ENCODE data around the gene LRRC49. TPM values are rescaled to one million over a fixed set of nuclear protein-coding genes. Genes with fewer than 3 reads are reported as not detected.

The LRRC49 gene
- total and polyA plus RNA-seq, 10 of the 15 experiments (the other 5 are each of a cell fraction or from before 2014, with no cell fraction given): 1.4 to 3.7 (median 2.9) TPM

DNA sequence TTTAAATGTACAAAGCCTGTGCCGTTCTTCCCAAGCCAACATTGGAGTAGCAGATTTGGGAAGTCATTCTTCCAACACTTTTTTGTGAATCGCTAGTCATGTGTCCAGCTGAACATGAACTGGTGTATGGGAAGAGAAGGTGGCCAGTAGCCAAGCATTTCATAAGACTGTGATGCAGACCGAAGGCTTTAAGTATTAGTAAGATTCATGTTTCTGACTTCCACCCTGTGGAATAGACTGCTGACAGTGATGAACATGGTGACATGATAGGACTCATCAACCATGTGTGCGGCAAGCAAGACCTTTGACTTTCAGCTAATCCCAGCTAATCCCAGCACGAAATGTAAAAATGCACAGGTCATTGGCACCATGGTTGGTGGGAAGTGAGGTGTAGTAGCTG lies 174.4 kb downstream of the LRRC49 start:
- no peaks in the 10 kb centered on the region for H3K9me3 ChIP-seq (replicated peaks; ENCODE audit: control insufficient read depth, insufficient read depth, low read length)
- no peak overlapping the region for H2AFZ ChIP-seq (ENCODE audit: control insufficient read depth, low read depth, low read length)
- BruUV-seq (replicated peaks): no TSS peak
- H3K27me3 ChIP-seq (replicated peaks in 1 of 2; ENCODE audit: control insufficient read depth in 2 of 2, insufficient read depth in 2 of 2, low read length in 1 of 2): no peaks in the 10 kb centered on the region
- H3K36me3 ChIP-seq (ENCODE audit: control insufficient read depth in 2 of 2, insufficient read depth in 2 of 2, low read length in 1 of 2): no peaks in the 10 kb centered on the region
- intact Hi-C loops (cut with micrococcal nuclease; ENCODE audit: unreplicated experiment): no loop called here
- H3K27ac ChIP-seq (ENCODE audit: control insufficient read depth, insufficient read depth): no peak overlapping the region
- H3K4me1 ChIP-seq (ENCODE audit: control insufficient read depth, insufficient read depth, low read length): no peaks in the 10 kb centered on the region
- no peaks in the 10 kb centered on the region for H4K20me1 ChIP-seq (ENCODE audit: control insufficient read depth, insufficient read depth)
- FAIRE-seq (no peak), DNase-seq (ENCODE audit: low read depth, low spot score) (no peak), ATAC-seq (no peak)
- H3K4me3 ChIP-seq: no peak overlapping the region
- ChIA-PET CTCF (no interaction called here), POLR2A (interaction anchor here (0.6 kb wide), 1 partner anchor 804 kb away, joined by 3 read pairs; no protein-coding TSS in a partner anchor), SMC1A (ENCODE audit: uncharacterized antibody, unreplicated experiment) (no interaction called here), RAD21 (ENCODE audit: unreplicated experiment) (no interaction called here)
- 40% methylated on average over 5 of the region's 5 CpGs for WGBS (ENCODE audit: insufficient coverage, insufficient replicate concordance, low lambda C conversion rate, missing lambda C conversion rate)
- H3K79me2 ChIP-seq (ENCODE audit: control insufficient read depth, insufficient read depth, low read length): no peaks in the 10 kb centered on the region
- no peak overlapping the region for H3K4me2 ChIP-seq (ENCODE audit: control insufficient read depth, insufficient read depth)
- TF ChIP-seq SRF (IDR thresholded peaks at IDR 0.05; ENCODE audit: low read depth in 2 of 2, low read length in 2 of 2): no peak
- TF ChIP-seq ESRRA (IDR thresholded peaks at IDR 0.05; ENCODE audit: low read length): no peak
- no peak for TF ChIP-seq RUNX3 (IDR thresholded peaks at IDR 0.05; ENCODE audit: low read length)
- no peak for TF ChIP-seq JUNB (IDR thresholded peaks at IDR 0.05)
- no peak overlapping the region for H3K9ac ChIP-seq (ENCODE audit: control insufficient read depth, insufficient read depth, low read length)
- in situ Hi-C loops (cut with MboI): no loop called here

DNA sequence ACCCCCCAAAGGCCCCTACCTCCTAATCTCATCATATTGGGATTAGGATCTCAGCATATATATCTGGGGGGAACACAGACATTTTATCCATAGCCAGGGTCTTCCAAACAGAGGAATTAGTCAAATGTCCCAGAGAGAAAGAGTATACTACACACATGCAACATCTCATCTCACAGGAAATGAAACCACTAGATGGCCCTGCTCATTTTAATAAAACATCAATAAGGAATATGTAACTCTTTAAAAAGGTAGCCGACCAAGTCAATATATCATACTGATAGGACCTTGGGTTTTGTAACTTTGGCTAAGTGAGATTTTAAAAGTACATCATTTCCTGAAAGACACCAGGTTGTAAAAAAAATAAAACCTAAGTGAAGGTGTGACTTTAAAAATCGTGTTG lies 177.1 kb downstream of the LRRC49 start:
- FAIRE-seq: no peak
- in situ Hi-C loops (cut with MboI): no loop called here
- TF ChIP-seq SMC3 (IDR thresholded peaks at IDR 0.05; ENCODE audit: borderline replicate concordance, low read length) (no peak), WRNIP1 (IDR thresholded peaks at IDR 0.05; ENCODE audit: borderline replicate concordance, low read depth, low read length) (no peak), GATAD2B (conservative IDR thresholded peaks at IDR 0.05; ENCODE audit: low read depth) (no peak), CBFB (IDR thresholded peaks at IDR 0.05; ENCODE audit: low read depth) (no peak), ETV6 (conservative IDR thresholded peaks at IDR 0.05 in 1 of 2, IDR thresholded peaks at IDR 0.05 in 1 of 2; ENCODE audit: borderline replicate concordance in 1 of 2, low read depth in 1 of 2) (no peak), HCFC1 (IDR thresholded peaks at IDR 0.05; ENCODE audit: low read length) (no peak), MEF2A (IDR thresholded peaks at IDR 0.05; ENCODE audit: insufficient read depth, low read depth, low read length) (no peak), STAT1 (conservative IDR thresholded peaks at IDR 0.05) (no peak), JUND (IDR thresholded peaks at IDR 0.05; ENCODE audit: low read depth, low read length) (no peak)
- TF ChIP-seq, protein P1, sequence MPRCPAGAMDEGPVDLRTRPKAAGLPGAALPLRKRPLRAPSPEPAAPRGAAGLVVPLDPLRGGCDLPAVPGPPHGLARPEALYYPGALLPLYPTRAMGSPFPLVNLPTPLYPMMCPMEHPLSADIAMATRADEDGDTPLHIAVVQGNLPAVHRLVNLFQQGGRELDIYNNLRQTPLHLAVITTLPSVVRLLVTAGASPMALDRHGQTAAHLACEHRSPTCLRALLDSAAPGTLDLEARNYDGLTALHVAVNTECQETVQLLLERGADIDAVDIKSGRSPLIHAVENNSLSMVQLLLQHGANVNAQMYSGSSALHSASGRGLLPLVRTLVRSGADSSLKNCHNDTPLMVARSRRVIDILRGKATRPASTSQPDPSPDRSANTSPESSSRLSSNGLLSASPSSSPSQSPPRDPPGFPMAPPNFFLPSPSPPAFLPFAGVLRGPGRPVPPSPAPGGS (IDR thresholded peaks at IDR 0.05; ENCODE audit: borderline replicate concordance, insufficient read depth, low read depth, low read length, poor library complexity, severe bottlenecking): no peak
- TF ChIP-seq, protein P2, sequence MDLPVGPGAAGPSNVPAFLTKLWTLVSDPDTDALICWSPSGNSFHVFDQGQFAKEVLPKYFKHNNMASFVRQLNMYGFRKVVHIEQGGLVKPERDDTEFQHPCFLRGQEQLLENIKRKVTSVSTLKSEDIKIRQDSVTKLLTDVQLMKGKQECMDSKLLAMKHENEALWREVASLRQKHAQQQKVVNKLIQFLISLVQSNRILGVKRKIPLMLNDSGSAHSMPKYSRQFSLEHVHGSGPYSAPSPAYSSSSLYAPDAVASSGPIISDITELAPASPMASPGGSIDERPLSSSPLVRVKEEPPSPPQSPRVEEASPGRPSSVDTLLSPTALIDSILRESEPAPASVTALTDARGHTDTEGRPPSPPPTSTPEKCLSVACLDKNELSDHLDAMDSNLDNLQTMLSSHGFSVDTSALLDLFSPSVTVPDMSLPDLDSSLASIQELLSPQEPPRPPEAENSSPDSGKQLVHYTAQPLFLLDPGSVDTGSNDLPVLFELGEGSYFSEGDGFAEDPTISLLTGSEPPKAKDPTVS (IDR thresholded peaks at IDR 0.05; ENCODE audit: low read depth, low read length): no peak
- TF ChIP-seq, protein P3, sequence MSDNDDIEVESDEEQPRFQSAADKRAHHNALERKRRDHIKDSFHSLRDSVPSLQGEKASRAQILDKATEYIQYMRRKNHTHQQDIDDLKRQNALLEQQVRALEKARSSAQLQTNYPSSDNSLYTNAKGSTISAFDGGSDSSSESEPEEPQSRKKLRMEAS (IDR thresholded peaks at IDR 0.05; ENCODE audit: low read depth, low read length): no peak

More for the DNA sequence above, 177.1 kb downstream of the LRRC49 start:
- BruUV-seq (replicated peaks): no TSS peak
- ChIA-PET POLR2A (no interaction called here), RAD21 (ENCODE audit: unreplicated experiment) (no interaction called here), CTCF (no interaction called here), SMC1A (ENCODE audit: uncharacterized antibody, unreplicated experiment) (no interaction called here)
- Histone ChIP-seq H4K20me1 (ENCODE audit: control insufficient read depth, insufficient read depth) (no peaks in the 10 kb centered on the region), H3K9me3 (replicated peaks; ENCODE audit: control insufficient read depth, insufficient read depth, low read length) (no peaks in the 10 kb centered on the region), H3K4me2 (ENCODE audit: control insufficient read depth, insufficient read depth) (no peak overlapping the region), H3K27ac (ENCODE audit: control insufficient read depth, insufficient read depth) (no peak overlapping the region), H3K4me1 (ENCODE audit: control insufficient read depth, insufficient read depth, low read length) (no peaks in the 10 kb centered on the region), H3K79me2 (ENCODE audit: control insufficient read depth, insufficient read depth, low read length) (no peaks in the 10 kb centered on the region), H3K4me3 (no peak overlapping the region), H3K9ac (ENCODE audit: control insufficient read depth, insufficient read depth, low read length) (no peak overlapping the region), H3K27me3 (replicated peaks in 1 of 2; ENCODE audit: control insufficient read depth in 2 of 2, insufficient read depth in 2 of 2, low read length in 1 of 2) (no peaks in the 10 kb centered on the region), H3K36me3 (ENCODE audit: control insufficient read depth in 2 of 2, insufficient read depth in 2 of 2, low read length in 1 of 2) (no peaks in the 10 kb centered on the region), H2AFZ (ENCODE audit: control insufficient read depth, low read depth, low read length) (no peak overlapping the region)
- no peak for ATAC-seq
- WGBS (ENCODE audit: insufficient coverage, insufficient replicate concordance, low lambda C conversion rate, missing lambda C conversion rate): 3% methylated on average over 2 of the region's 2 CpGs
- intact Hi-C loops (cut with micrococcal nuclease; ENCODE audit: unreplicated experiment): no loop called here
- DNase-seq (ENCODE audit: low read depth, low spot score): no peak

All from GM12878 (cell line).